Measurements from ENCODE around the gene F2. TPM values are rescaled to one million over a fixed set of nuclear protein-coding genes. Genes with fewer than 3 reads are reported as not detected.
A peak's percentile ranks its signal among the peaks of the same experiment; 100 is the strongest.
"Not testable (repeated sequence)": the region's sequence is repeated elsewhere in the genome, so short reads cannot be mapped to it uniquely, and the experiment has no call there.

F2 gene
- total RNA-seq = not detected
- long read RNA-seq = 0 reads

DNA sequence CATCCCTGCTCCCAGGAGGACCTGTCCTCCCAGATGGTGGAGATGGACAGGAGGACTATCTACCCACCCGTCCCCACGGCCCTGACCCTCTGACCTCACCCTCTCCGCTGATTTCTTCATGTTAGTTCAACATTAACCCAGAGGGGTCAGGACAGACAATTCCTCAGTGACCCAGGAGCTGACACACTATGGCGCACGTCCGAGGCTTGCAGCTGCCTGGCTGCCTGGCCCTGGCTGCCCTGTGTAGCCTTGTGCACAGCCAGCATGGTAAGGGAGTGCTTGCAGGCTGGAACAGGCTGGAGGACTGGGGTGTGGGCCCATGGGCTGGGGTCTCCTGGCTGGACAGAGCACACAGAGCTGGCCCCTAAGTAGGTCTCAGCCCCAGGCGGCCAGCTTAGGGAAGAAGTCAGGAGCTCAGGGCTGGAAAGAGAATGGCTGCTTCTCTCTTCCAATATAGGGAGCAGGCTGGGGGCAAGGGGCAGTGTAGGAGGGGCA, at the start of gene F2:
F2 (plus strand) TSS at position 166 of the 495 bp plus-strand sequence; CDS start at position 189, 23 bp downstream.
- intact Hi-C loops (cut with DNase I) = no loop called here
- DNase-seq (no peak), ATAC-seq (no peak)

DNA sequence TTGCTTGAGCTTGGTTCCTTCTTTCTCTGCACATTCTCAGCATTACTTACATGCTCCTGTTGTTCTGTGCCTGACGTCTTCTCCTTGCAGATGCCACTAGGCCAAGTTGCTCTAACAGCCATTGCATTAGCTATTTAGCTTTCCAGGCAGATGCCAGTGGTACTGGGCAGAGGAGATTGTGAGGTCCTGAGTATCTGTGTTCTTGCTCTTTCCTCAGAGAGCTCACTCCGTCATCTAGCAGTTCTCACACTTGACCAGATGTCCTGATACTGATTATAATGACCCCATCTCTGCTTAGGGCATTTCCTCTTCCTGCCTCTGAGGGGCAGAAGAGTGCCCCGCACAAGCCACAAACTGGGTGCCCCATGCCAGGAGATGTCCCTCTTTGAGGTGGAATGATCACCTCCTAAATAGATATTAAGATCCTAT, 49.3 kb upstream of the F2 start:
- intact Hi-C loops (cut with DNase I) = no loop called here
- ATAC-seq (no peak), DNase-seq (peak; percentile 6)

DNA sequence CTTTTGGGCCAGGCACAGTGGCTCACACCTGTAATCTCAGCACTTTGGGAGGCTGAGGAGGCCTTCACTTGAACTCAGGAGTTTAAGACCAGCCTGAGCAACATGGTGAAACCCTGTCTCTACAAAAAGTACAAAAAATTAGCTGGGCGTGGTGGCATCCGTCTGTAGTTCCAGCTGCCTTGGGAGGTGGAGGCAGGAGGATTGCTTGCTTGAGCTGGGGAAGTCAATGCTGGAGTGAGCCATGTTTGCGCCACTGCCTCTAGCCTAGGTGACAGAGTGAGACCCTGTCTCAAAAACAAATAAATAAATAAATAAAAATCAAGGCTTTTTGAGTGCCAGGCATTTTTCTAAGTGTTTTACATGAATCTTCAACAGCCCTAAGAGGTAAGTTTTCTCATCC, 48.5 kb upstream of the F2 start:
- intact Hi-C loops (cut with DNase I); ATAC-seq: not testable (repeated sequence)
- peak; percentile 9 for DNase-seq

DNA sequence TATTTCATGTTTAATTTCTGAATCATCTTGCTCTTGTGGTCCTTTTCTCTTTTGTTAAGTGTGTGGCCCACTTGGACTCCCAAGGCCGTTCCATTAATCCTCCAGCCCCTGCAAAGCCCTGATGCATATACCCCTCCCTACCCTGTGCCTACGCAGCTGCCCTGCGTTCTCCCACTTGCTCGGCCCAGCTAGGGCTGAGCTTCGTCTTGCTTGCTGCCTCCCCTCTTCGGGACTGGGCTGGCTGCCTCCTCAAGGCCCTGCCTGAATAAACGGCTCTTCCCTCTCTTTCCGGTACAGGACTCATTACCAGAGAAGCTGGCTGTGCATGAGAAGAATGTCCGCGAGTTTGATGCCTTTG, 47.1 kb upstream of the F2 start:
- ATAC-seq = no peak
- peak; percentile 14 for DNase-seq
- intact Hi-C loops (cut with DNase I) = no loop called here

DNA sequence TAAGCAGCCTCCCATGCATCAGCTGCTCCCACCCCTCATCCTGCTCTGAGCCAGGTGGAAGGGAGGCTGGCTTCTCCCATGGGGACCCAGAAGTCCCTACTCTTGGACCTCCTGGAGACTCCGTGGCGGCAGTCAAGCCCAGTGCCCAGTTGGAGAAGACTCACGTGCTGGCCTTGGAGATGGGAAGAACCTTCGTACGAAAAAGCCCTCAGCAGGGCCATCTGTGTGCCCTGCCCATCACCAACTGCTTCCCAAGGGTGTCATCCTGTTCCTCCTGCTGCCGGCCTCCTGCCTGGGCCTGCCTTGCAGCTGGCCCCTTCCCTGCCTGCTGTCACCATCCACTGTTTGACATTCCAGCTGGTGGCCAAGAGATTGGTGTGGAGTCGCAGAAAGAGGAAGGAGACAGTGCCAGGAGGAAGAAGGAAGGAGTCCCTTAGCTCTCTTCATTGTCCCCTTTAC, 46.6 kb upstream of the F2 start:
- intact Hi-C loops (cut with DNase I) = no loop called here
- ATAC-seq (no peak), DNase-seq (peak; percentile 15)

DNA sequence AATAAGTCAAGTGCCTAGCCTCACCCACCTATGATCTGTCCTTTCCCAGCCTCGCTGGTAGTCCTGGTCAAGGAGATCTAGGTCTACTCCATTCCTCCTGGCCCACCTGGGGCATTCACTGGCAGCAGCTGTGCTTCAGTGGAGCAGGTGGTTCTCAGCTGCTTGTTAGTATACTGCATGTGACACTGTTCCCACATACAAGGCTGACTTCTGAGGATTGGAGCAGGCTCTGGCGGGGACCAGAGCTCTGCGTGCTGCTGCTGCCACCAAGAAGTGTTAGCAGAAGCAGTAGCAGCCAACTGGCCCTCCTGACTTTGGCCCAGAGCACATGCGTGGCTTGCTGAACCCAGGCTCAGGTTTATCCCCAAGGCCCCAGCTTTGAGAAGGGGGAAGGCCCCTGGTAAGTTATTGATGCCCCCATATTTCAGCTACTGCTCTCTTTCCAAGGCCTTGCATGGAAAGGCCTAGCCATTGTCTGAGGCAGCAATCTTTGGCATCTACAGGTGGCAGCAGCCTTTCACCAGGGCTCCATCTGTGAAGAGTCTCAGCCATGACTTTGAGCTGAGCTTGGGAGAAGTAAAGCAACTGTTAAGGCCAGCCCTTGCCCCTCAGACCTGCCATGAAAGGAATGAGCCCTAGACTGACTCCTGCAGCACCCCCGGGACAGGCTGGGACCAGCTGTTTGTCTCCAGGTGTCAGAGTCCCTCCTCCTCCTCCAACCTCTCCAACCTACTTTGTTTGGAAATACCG, 45.1 kb upstream of the F2 start:
- ATAC-seq = peak in 1 of 2 donors; percentile 35
- intact Hi-C loops (cut with DNase I) = no loop called here
- peak; percentile 23 for DNase-seq

DNA sequence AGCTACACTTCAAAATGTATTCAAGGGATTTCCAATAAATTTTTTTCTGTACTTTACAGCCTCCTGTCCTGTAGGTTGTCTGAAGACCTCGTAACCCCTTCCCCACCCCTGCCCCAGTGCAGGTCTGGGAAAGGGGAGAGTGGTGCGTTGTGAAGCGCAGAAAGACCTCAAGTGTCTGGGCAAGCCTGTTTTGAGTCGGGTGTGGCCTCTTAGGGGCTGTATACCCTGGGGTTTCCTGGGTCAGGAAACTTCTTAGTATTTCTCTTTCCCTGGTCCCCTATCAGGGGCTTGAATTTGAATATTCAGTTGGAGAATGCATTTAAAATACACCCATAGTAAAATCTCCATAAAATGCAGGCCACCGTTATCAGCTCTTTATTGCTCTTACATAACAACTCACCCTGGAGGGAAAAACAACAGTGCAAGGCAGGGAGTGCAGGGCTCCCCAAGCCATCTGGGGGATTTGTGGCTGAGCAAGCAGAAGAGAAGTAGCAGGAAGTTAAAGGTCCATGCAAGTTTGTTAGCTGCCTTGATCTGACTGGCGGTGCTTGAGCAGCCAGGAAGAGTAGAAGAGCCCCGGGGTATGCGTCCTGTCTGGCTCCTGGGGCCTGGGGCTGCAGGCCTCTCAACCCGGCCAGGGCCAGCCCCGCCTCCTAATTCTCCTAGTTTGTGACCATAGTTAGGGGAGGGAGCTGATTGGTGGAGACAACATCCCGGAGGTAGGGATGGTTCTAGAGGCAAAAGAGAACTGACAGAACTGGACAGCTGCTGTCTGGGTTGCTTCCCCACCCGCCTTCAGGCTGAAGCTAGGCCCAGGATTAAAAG, 44.3 kb upstream of the F2 start:
- DNase-seq (peak; percentile 12), ATAC-seq (peak; percentile 38 to 56)
- intact Hi-C loops (cut with DNase I) = no loop called here

DNA sequence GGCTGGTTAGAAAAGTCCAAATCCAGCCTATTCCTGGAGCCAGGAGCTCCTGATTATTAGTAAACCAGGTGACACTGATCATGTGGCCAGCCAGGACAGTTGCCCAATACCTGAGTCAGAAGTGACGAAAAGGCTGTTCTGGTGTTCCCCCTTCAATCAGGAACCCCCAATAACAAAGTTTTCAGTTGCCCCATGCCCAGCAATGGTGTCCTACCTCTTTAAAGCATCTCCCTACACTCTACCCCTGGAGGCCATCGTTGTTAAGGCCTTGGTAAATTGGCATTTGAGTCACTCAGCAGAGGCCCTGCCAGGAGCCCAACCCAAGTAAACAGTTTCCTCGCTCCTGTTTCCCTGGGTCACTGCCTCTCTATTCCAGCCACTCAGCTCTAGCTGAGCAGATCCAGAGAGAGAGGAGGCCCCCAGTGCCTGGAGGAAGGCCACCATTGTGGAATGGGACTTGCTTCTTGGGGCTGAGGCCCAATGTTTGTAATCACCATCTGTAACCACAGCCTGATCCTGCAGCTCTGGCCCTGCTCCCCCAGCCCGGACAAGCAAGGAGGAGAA, 43.6 kb upstream of the F2 start:
- ATAC-seq (peak; percentile 67 to 80), DNase-seq (peak; percentile 66)
- intact Hi-C loops (cut with DNase I) = no loop called here

DNA sequence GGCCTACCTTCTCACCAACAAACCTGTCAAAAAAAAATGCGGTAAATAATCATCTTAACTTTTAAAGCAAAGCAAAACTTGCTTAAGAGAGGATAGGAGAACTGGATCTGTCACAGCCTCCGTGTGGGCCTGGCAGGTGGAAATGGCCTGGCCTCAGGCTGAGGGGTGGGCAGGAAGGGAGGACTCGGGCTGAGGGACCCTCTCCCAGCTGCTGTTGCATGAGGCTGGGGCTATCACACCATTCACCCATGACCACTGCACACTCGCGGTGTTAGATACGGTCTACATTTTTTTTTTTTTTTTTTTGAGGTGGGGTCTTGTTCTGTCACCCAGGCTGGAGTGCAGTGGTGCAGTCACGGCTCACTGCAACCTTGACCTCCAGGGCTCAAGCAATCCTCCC, 43.1 kb upstream of the F2 start:
- ATAC-seq (no peak), DNase-seq (peak; percentile 6)
- intact Hi-C loops (cut with DNase I) = no loop called here

DNA sequence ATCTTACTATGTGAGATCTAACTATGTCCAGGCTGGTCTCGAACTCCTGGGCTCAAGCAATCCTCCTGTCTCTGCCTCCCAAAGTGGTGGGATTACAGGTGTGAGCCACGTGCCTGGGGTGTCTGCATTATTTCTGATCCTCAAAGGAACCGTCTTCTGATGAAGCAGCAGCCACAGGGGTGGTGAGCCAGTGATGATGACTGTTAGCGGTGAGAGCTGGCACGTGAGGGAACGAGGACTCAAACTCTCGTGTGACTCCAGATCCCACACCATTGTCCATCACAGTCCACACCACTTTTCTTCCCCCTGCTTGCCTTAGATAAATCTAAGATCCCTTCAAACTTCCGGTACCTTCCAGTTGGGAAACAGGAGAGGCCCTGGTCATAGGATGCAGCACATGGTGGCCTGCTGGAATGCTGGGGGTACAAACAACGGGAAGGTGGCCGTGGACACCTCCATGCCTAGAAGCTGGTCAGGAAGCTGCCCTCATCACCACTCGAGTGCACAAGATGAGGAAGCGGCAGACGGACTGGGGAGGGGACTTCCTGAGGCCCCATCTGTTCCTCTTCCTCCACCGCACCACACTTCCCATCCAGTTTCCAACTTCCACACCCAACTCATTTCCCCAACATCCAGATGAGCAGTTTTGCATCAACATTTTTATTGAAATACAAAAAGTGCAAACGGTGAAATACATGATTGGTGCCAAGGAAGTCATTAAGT, 42.4 kb upstream of the F2 start:
- DNase-seq (peak; percentile 33), ATAC-seq (peak in 1 of 2 donors; percentile 3)
- intact Hi-C loops (cut with DNase I) = no loop called here

DNA sequence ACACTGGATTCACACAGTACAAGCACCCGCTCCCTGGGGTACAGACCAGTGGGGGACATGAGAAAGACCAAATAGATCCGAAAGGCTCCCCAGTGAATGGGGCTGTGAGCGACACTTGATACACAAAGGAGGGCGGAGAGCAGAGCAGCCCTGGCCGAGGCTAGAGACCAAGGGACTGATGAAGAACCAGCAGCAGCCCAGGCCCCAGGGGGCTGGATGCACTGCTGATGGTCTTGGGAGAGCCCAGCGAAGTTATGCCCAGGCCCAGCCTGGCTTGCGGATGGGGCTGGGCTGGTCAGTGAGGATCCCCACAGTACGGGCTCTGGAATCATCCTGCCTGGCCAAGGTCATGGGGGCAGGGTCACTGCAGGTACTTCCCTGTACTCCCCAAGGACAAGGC, 41.8 kb upstream of the F2 start:
- intact Hi-C loops (cut with DNase I) = no loop called here
- ATAC-seq (no peak), DNase-seq (peak; percentile 15)

DNA sequence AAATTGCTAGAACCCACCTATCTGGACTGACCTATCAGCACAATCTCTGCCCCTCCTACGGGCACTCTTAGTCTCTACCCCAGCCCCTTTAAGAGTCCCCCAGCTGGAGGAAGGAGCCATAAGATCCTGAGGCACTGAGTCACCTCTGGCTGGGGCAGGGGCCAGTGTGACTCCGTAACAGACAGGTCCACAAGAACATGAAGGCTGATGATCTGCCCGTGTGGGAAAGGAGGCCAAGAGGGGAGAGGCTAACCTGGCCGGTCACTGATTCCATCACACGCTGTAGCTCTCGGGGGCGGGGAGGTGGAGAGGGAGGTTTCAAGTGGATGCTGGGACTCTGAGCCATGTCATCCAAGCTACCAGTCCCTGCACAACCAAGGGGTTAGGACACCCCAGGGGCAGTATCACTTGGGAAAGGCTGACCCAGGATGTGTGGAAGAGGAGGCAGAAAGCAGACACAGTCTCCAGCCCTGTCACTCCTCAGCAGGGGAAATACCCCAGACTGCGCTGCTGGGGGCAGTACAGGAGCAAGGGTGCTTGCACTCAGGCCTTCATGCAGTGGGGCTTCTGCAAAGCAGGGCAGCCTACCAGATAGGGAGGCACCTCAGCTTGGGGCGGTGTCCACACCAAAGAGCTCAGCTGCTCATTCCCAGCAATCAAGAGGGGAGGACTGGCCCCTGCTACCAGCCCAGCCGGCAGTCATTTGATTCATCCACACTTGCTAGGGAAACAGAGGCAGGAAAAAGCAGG, 40.8 kb upstream of the F2 start:
- intact Hi-C loops (cut with DNase I) = no loop called here
- DNase-seq = peak; percentile 18
- ATAC-seq = no peak

DNA sequence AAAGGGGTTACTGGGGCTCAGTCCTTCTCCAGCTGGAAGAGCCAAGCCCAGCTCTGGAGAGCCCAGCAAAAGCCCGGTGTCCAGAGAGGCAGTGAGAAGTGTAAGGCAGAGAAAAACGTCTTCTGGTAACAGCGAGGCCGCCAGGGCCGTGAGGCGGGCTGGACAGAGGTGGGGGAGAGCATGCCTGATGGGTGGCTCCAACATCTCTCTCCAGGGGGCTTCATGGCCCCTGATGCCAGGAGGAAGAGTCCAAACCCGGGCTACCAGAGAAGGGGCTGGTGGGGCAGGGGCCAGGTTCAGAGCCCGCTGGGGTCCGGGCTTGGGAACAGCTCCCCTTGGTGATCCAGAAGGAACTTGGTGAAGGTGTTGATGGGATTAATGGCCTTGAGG, 40.3 kb upstream of the F2 start:
- ATAC-seq (no peak), DNase-seq (peak; percentile 4)
- intact Hi-C loops (cut with DNase I) = no loop called here

DNA sequence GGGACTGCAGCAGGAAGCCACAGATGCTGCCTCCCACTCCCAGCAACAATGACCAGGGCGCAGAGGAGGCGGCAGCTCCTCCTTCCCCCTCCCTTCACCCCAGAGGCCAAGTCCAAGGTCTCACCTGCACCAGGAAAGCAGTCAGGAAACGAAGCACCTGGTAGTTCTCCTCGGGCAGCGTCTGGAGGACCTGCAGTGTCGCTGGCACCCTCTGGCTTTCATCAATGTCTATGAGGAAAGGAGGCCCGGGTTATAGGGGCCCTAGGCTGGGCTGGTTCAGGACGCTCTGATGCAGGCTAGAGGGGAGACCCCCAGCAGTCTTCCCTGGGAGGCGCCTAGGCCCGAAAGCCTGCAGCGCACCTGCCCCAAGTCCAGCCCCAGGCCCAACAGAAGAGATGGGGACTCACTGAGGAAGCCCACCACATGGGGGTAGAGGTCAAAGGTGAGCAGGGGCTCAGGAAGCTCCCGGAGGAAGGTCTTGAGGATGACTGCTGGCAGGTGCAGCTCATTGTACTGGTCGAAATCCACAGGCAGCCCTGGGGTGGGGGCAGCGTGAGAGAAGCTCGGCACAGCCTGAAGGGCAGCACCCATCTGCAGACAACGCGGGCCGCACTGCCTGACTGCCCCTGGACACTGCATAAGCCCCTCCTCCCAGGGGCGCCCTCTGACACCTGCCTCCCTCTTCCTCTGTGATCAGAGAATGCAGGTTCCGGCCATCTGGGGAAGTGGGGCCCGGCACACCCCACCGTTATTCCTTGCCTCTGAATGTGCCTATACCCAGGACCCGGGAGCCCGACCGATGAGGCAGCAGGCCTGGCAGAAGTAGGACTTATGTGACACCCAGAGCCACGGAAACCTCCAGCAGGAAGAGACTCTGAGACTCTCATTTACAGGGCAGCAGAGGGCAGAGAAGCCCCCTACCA, 39.5 kb upstream of the F2 start:
- DNase-seq (peak; percentile 14), ATAC-seq (no peak)
- intact Hi-C loops (cut with DNase I) = no loop called here

DNA sequence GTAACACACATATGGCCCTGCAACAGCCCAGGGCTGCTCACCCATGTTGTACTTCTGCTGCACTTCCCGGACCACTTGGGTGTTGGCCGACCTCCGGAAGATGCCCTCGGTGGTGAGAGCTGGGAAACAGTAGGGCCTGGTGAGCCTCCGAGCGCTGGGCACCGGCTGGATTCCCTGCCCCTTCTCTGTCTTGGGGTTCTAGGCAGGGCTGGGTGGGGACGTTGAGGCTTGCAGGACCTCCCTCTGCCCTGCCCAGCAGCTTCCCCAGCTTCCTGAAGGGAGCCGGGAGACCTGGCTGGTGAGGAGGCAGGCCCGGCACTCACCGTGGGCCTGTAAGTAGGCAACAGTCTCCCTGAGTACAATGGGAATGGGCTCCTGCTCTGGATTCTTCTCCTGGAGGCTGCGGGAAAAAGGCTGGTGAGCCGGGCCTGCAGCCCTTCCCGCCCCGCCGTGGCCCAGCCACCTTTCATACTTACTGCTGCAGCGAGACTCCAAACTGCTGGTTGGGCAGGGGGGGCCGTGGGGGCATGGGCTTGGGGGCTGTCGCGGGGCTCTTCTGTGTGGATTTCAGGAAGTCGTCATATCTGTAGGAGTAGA, 38.8 kb upstream of the F2 start:
- ATAC-seq (no peak), DNase-seq (peak; percentile 17)
- intact Hi-C loops (cut with DNase I) = no loop called here

DNA sequence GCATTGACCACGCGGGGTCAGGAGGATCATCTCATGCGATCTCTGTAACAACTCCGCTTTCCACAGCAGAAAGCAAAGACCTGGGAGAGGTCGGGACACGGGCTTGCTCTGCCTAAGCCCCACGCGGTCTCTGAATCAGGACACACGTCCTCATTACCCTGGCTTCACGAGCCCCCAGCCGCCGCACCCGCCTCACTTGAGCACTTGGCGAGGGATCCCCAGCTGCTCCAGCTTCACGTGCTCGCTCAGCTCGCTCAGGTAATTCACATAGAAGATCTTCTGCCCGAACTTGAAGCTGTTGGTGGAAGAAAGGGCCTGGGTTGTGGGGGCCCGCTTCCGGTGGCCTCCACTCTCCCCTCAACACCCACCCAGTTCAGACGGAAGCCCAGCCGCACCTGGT, 38.2 kb upstream of the F2 start:
- intact Hi-C loops (cut with DNase I) = no loop called here
- DNase-seq (peak; percentile 8), ATAC-seq (no peak)

DNA sequence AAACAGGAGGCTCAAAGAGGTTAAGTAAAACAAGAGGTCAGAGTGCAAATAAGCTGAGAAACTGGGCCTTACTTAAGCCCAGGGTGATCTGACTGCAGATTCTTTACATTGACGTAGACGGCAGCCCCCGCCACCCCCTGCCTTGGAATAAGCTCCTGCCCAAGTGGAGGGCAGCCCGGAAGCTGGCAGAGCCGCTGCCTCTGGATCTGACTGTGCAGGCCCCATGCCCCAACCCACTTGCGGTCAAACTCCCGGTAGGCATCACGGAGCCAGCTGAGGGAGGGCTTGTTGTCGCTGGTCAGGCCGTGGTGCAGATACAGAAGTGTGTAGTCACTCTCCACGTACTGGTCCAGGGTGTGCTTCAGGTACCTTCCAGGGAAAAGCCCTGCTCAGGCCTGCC, 37.2 kb upstream of the F2 start:
- ATAC-seq (no peak), DNase-seq (no peak)
- intact Hi-C loops (cut with DNase I) = no loop called here
